NCI-H1436 treated with DMSO at 0.1 percent for 48 hours (cell line): Measurements from ENCODE around the gene PTCD1.

Experiments used
- DNase-seq: peaks from one replicate; lab custom pipeline; 2025; lab: John Stamatoyannopoulos, UW

Gene PTCD1

GRCh38 chr7:99438573-99439480 is at the start of gene PTCD1, which contains the start of gene CPSF4:
Gene PTCD1 (minus strand): TSS chr7:99438798. CDS start chr7:99435242, 3,556 bp downstream.
Gene CPSF4 (plus strand): TSS chr7:99438943. CDS start chr7:99439083, 140 bp downstream.
- DNase-seq, result peak; percentile 49

- DNase-seq, result no peak
Observed at GRCh38 chr7:99485094-99485493, 46.5 kb upstream of the PTCD1 start.

- no peak for DNase-seq
Observed at GRCh38 chr7:99478464-99479440, 40.2 kb upstream of the PTCD1 start.

- no peak for DNase-seq
Observed at GRCh38 chr7:99476107-99476506, 37.5 kb upstream of the PTCD1 start.

- no peak for DNase-seq
Observed at GRCh38 chr7:99473315-99473596, 34.7 kb upstream of the PTCD1 start.

GRCh38 chr7:99472561-99473314 is 34.1 kb upstream of the PTCD1 start, which contains the start of gene ZNF789:
Gene ZNF789 (plus strand): TSS chr7:99472890. CDS start chr7:99476457, 3,567 bp downstream.
- peak; percentile 88 for DNase-seq

- DNase-seq, result no peak
Observed at GRCh38 chr7:99469381-99470065, 30.9 kb upstream of the PTCD1 start.

- DNase-seq, result no peak
Observed at GRCh38 chr7:99468336-99468918, 29.8 kb upstream of the PTCD1 start.

GRCh38 chr7:99465421-99465768 is 26.8 kb upstream of the PTCD1 start:
- DNase-seq, result no peak

- DNase-seq, result no peak
Observed at GRCh38 chr7:99461221-99461620, 22.6 kb upstream of the PTCD1 start.

- no peak for DNase-seq
Observed at GRCh38 chr7:99460651-99461050, 22.1 kb upstream of the PTCD1 start.

- DNase-seq, result no peak
Observed at GRCh38 chr7:99459087-99459486, 20.5 kb upstream of the PTCD1 start.

GRCh38 chr7:99457650-99458493 is 19.3 kb upstream of the PTCD1 start:
- DNase-seq, result no peak

GRCh38 chr7:99457050-99457649 is 18.6 kb upstream of the PTCD1 start:
- no peak for DNase-seq

- no peak for DNase-seq
Observed at GRCh38 chr7:99456288-99456687, 17.7 kb upstream of the PTCD1 start.

- DNase-seq, result no peak
Observed at GRCh38 chr7:99455874-99456273, 17.3 kb upstream of the PTCD1 start.

- DNase-seq, result no peak
Observed at GRCh38 chr7:99453105-99453504, 14.5 kb upstream of the PTCD1 start.

GRCh38 chr7:99452541-99452940 is 13.9 kb upstream of the PTCD1 start:
- DNase-seq, result no peak

- DNase-seq, result no peak
Observed at GRCh38 chr7:99451936-99452335, 13.3 kb upstream of the PTCD1 start.

GRCh38 chr7:99449326-99449725 is 10.7 kb upstream of the PTCD1 start:
- DNase-seq, result no peak
